Gastrocnemius medialis (tissue), 4 donors: ENCODE results near the gene CACNA1B.

ENCODE experiments used
- CTCF ChIP-seq, 5 experiments: fragments of 450-650 bp in 3 of 5; fragments of 200-600 bp in 2 of 5; sonication (generic) in 2 of 5; IDR thresholded peaks in 4 of 5; conservative IDR thresholded peaks in 1 of 5; 1 replicate in 4 of 5; 2 replicates in 1 of 5; pipeline ENCODE4 v1.5.1; 2016 to 2019; ENCODE audit warnings: antibody characterized with exemption in 5 of 5, mild to moderate bottlenecking in 3 of 5, moderate library complexity in 3 of 5
- POLR2A ChIP-seq, 2 donors: fragments of 450-650 bp; IDR thresholded peaks; one replicate each; pipeline ENCODE4 v1.6.1; 2017; ENCODE audit warnings: antibody characterized with exemption in 2 of 2, mild to moderate bottlenecking in 2 of 2, moderate library complexity in 2 of 2

- TF ChIP-seq POLR2A (IDR thresholded peaks at IDR 0.05) (no peak), CTCF (IDR thresholded peaks at IDR 0.05 in 4 of 5, conservative IDR thresholded peaks at IDR 0.05 in 1 of 5) (no peak)
Observed at GRCh38 chr9:138050472-138051330, 173.1 kb downstream of the CACNA1B start.
